CD4-positive, CD25-positive, alpha-beta regulatory T cell (primary cell): ENCODE measurements around the gene ZBTB26. TPM values are rescaled to one million over a fixed set of nuclear protein-coding genes. Genes with fewer than 3 reads are reported as not detected.
A peak's percentile ranks its signal among the peaks of the same experiment; 100 is the strongest.

Experiments used
- ATAC-seq, 2 donors: fragments of 150-1000 bp; cut with Tn5 transposase; one replicate each; pipeline ENCODE4 v1.10.0; 2021; ENCODE audit warnings: low read depth in 2 of 2, moderate number of reproducible peaks in 2 of 2, moderate library complexity in 1 of 2
- DNase-seq, 3 donors: peaks; one replicate each; pipeline versions ENCODE4 v3.0.0 to v3.0.0-alpha.2; 2012 to 2022; ENCODE audit warnings: mixed read lengths in 1 of 3
- H3K27ac ChIP-seq: one replicate; pipeline ENCODE4 v1.7.0; 2013; ENCODE audit warnings: mild to moderate bottlenecking, low read length; ENCODE audit not compliant: insufficient read depth, poor library complexity, severe bottlenecking
- H3K27me3 ChIP-seq: one replicate; pipeline ENCODE4 v1.7.0; 2013; ENCODE audit warnings: low read length; ENCODE audit not compliant: control insufficient read depth, insufficient read depth
- H3K36me3 ChIP-seq: one replicate; pipeline ENCODE4 v1.7.0; 2013; ENCODE audit warnings: mild to moderate bottlenecking, low read length, moderate library complexity; ENCODE audit not compliant: control insufficient read depth, insufficient read depth
- H3K4me1 ChIP-seq: 2 replicates; pipeline ENCODE4 v1.7.0; 2013; ENCODE audit warnings: mild to moderate bottlenecking, low read length; ENCODE audit not compliant: insufficient read depth, control insufficient read depth, poor library complexity, severe bottlenecking
- H3K4me3 ChIP-seq: one replicate; pipeline ENCODE4 v1.7.0; 2013; ENCODE audit warnings: low read depth, mild to moderate bottlenecking, low read length, moderate library complexity
- H3K9me3 ChIP-seq, 2 experiments: 1 replicate in 1 of 2; 2 replicates in 1 of 2; pipeline ENCODE4 v1.7.0; 2013; ENCODE audit warnings: low read length in 2 of 2, mild to moderate bottlenecking in 1 of 2, moderate library complexity in 1 of 2; ENCODE audit not compliant: control insufficient read depth in 2 of 2
- H3K27ac Mint-ChIP-seq, 3 donors: one replicate each; pipeline ENCODE4 v1.8.0; 2020 to 2022; ENCODE audit warnings: mild to moderate bottlenecking in 3 of 3, mixed read lengths in 3 of 3, moderate library complexity in 2 of 3
- H3K27me3 Mint-ChIP-seq: one replicate; pipeline ENCODE4 v1.8.0; 2022; ENCODE audit warnings: mild to moderate bottlenecking, mixed read lengths
- H3K36me3 Mint-ChIP-seq: one replicate; pipeline ENCODE4 v1.8.0; 2020; ENCODE audit warnings: mixed read lengths
- H3K4me1 Mint-ChIP-seq, 4 donors: one replicate each; pipeline ENCODE4 v1.8.0; 2020 to 2022; ENCODE audit warnings: mixed read lengths in 4 of 4, mild to moderate bottlenecking in 1 of 4
- H3K4me3 Mint-ChIP-seq, 4 donors: one replicate each; pipeline ENCODE4 v1.8.0; 2020 to 2022; ENCODE audit warnings: mild to moderate bottlenecking in 4 of 4, mixed read lengths in 4 of 4, moderate library complexity in 3 of 4
- H3K9me3 Mint-ChIP-seq, 7 donors: one replicate each; pipeline ENCODE4 v1.8.0; 2020 to 2022; ENCODE audit warnings: mixed read lengths in 7 of 7, mild to moderate bottlenecking in 3 of 7, moderate library complexity in 2 of 7
- polyA plus RNA-seq, 4 donors: library from polyadenylated mRNA; unstranded; fragments of 300-500 nt; fragmentation: Illumina TruSeq; gene quantifications; one replicate each; pipeline ENCODE4 v1.2.3, GENCODE V29; 2021
- total RNA-seq: library from RNA; stranded (reverse); gene quantifications from one replicate; pipeline ENCODE4 v1.2.3, GENCODE V29; 2022

Gene ZBTB26
- total and polyA plus RNA-seq, 5 donors from 2014 or later = 0.70 to 5.9 (median 1.3) TPM

DNA sequence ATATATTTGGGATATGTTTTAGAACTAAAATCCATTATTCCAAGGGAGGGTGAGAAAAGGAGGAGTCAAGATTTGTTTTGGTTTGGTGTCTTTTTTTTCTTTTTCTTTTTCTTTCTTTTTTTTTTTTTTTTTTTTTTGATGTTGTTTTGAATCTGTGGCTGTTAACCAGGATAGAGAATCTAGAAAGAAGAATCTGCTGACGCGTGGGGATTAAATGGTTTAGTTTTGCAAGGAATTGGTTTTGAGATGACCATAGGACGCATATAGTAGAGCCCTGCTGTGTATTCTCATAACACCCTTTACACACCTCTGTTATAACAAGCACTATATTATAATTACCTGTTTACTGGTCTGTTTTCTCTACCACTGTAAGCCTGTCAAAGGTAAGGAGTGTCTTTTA is 19.0 kb upstream of the ZBTB26 start:
- Mint-ChIP-seq H3K27ac (no peak overlapping the region), H3K4me1 (peaks cover 50 to 56% (median 52%) of the 10 kb centered on the region in 4 donors), H3K27me3 (no peaks in the 10 kb centered on the region), H3K4me3 (no peak overlapping the region), H3K36me3 (peaks cover 16% of the 10 kb centered on the region), H3K9me3 (no peaks in the 10 kb centered on the region)
- Histone ChIP-seq H3K27ac (no peak overlapping the region), H3K36me3 (no peaks in the 10 kb centered on the region), H3K4me3 (no peak overlapping the region), H3K4me1 (peaks cover 6% of the 10 kb centered on the region), H3K9me3 (no peaks in the 10 kb centered on the region), H3K27me3 (no peaks in the 10 kb centered on the region)
- no peak for DNase-seq
- no peak for ATAC-seq

DNA sequence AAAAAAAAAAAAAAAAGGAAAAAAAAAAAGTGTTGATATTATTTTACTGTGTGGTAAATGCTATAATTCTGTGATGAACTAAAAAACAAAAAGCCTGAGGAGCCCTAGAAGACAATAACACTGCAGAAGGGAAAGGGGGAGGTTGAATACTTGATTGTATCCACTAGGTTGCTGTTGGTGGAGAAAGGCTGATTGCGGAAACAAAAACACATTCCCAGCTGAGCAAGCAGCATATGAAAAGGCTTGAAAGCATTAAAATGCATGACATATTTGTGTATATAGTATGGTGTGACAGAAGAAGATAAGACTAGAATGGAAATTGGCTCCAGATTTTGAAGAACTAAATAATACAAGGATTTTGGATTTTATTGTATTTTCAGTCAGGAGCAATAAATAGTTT is 18.4 kb upstream of the ZBTB26 start:
- no peaks in the 10 kb centered on the region for H3K9me3 ChIP-seq
- H3K4me3 ChIP-seq = no peak overlapping the region
- peaks cover 6% of the 10 kb centered on the region for H3K4me1 ChIP-seq
- DNase-seq (no peak), ATAC-seq (no peak)
- Mint-ChIP-seq H3K27me3 (no peaks in the 10 kb centered on the region), H3K27ac (no peak overlapping the region), H3K4me1 (peaks cover 46 to 58% (median 51%) of the 10 kb centered on the region in 4 donors), H3K4me3 (no peak overlapping the region), H3K9me3 (no peaks in the 10 kb centered on the region), H3K36me3 (peaks cover 16% of the 10 kb centered on the region)
- no peaks in the 10 kb centered on the region for H3K27me3 ChIP-seq
- no peak overlapping the region for H3K27ac ChIP-seq
- H3K36me3 ChIP-seq = no peaks in the 10 kb centered on the region

DNA sequence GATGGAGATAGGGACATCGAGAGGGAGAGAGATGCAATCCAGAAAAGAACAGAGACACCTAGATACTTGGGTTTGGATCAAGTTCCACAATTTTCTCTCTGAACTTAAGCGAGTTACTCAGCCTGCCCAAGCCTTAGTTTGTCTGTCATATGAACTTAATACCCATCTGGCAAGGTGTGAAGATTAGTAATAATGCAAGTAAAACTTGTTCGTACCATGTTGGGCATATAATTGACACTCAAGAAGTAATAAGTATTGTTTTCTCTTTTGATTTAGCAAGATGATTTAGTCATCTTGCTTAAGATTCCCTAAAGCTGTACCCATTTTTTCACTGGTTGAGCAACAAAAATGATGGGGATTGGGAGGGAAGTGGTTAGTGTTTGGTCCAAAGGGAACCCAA is 17.0 kb upstream of the ZBTB26 start:
- no peaks in the 10 kb centered on the region for H3K36me3 ChIP-seq
- H3K4me3 Mint-ChIP-seq = peak overlapping the region; percentile 9 to 57 (median 14)
- H3K27ac Mint-ChIP-seq = peak overlapping the region in 2 of 3 donors; percentile 57 to 67
- peaks cover 16% of the 10 kb centered on the region for H3K36me3 Mint-ChIP-seq
- no peaks in the 10 kb centered on the region for H3K9me3 Mint-ChIP-seq
- no peaks in the 10 kb centered on the region for H3K27me3 Mint-ChIP-seq
- H3K4me3 ChIP-seq = peak overlapping the region; percentile 52
- H3K4me1 Mint-ChIP-seq = peaks cover 40 to 60% (median 50%) of the 10 kb centered on the region in 4 donors
- no peaks in the 10 kb centered on the region for H3K27me3 ChIP-seq
- peak overlapping the region; percentile 62 for H3K27ac ChIP-seq
- peak in 1 of 3 donors; percentile 41 for DNase-seq
- no peak for ATAC-seq
- peaks cover 6% of the 10 kb centered on the region for H3K4me1 ChIP-seq
- H3K9me3 ChIP-seq = no peaks in the 10 kb centered on the region

DNA sequence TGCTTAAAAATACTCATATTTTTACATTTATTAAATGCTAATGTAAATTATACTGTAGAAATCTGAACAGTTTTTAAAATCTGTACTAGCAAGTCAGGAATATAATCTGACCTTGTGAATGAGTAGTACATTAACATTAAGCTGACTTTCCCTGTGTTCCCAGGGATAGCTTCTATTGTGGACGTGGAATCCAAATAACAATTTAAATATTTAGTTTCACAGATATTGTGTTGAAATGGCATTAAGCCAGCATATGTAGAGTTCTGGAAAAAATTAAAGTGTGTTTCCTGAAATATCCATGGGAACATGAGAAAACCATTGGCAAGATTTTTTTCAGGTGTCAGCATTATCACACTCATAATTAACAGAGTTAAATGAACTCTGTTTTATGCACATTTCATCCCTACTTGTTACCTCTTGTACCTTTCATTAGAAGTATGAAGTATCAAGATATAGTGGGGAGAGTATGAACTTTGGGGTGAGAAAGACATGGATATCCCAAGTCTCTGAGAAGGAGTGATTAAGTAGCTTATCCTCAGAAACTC is 15.2 kb upstream of the ZBTB26 start:
- Histone ChIP-seq H3K27ac (no peak overlapping the region), H3K9me3 (no peaks in the 10 kb centered on the region), H3K36me3 (no peaks in the 10 kb centered on the region), H3K27me3 (no peaks in the 10 kb centered on the region), H3K4me3 (no peak overlapping the region), H3K4me1 (peaks cover 20% of the 10 kb centered on the region)
- Mint-ChIP-seq H3K27ac (no peak overlapping the region), H3K9me3 (peaks cover 0 to 1% (median 0%) of the 10 kb centered on the region in 7 donors), H3K36me3 (peaks cover 16% of the 10 kb centered on the region), H3K4me1 (peaks cover 46 to 72% (median 56%) of the 10 kb centered on the region in 4 donors), H3K4me3 (no peak overlapping the region), H3K27me3 (no peaks in the 10 kb centered on the region)
- DNase-seq (no peak), ATAC-seq (no peak)

DNA sequence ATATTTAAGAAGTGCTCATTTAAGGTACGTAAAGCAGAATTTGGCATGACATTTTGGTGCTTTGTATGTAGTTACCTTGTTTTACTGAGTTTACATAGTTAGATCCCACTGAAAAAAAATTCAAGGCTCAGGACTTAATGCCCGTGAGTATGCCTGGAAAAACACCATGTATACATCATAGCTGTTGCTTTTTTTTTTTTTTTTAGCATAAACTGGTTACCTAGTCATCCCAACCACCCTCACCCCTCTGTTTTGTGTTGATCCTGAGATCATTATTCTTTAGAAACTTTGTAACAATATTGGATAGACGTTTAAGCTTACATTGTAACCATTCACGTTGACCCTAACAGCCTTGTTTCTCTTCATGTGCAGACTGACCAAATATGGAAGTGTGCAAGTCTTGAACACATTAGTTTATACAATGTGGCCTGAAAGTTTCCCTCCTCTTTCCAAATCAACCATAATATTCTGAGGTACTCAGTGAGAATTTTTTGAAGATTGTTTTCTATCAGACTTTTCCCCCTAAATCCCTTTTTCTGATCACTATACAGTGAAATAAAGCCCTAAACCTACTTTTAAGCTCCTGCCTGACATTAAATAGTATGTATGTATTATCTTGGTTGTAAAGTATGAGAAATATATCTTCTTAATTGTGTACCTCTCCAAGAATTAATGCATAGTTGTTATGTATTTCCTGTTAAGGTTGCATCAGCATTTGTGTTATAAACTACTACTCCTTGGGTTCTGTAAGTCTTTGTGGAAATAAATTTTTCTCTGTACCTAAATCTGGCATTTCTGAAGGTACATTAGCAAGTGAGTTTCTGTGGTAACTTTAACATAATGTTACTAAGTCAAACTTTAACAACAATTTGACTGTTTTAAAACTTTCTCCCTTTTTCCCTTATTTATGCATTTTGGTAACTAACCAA is 13.9 kb upstream of the ZBTB26 start:
- Histone ChIP-seq H3K27ac (no peak overlapping the region), H3K9me3 (no peaks in the 10 kb centered on the region), H3K4me1 (peaks cover 29% of the 10 kb centered on the region), H3K36me3 (no peaks in the 10 kb centered on the region), H3K4me3 (no peak overlapping the region), H3K27me3 (no peaks in the 10 kb centered on the region)
- DNase-seq = no peak
- Mint-ChIP-seq H3K9me3 (peaks cover 0 to 2% (median 0%) of the 10 kb centered on the region in 7 donors), H3K4me3 (peak overlapping the region in 2 of 4 donors; percentile 34 to 87), H3K36me3 (peaks cover 16% of the 10 kb centered on the region), H3K27ac (no peak overlapping the region), H3K27me3 (no peaks in the 10 kb centered on the region), H3K4me1 (peaks cover 43 to 72% (median 56%) of the 10 kb centered on the region in 4 donors)
- ATAC-seq = no peak

DNA sequence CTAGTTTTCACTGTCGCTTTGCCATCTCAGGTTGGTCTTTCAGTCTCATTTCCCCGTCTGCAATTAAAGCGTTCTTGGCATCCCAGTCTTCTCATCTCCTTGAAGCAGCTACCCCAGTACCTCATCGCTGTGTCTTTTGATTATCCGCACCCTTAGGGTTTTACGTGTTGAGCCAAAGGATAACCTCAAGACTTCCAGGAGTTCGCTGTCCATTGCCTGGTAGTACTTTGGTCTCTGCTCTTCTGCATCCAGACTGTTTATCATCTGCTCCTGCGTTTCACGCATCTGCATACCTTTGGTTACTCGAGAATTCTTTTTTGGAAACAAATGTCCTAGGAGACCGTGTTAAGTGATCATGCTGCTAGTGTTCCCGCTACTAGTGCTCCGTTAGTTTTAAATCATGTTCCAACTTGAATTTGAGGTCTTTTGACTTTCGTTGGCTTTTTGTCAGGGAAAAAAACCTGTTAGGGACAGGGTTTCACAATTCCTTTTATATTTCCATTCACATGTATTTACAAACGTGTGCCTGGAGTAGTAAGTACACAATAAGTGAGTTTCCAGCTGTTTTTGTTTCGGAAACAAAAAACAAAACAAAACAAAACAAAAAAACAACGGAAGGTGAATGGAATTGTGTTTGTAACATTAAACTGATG is 10.4 kb upstream of the ZBTB26 start:
- H3K27me3 ChIP-seq = no peaks in the 10 kb centered on the region
- ATAC-seq (no peak), DNase-seq (no peak)
- peak overlapping the region; percentile 81 for H3K27ac ChIP-seq
- H3K4me3 ChIP-seq = peak overlapping the region; percentile 95
- H3K4me1 ChIP-seq = peaks cover 23% of the 10 kb centered on the region
- peaks cover 23 to 51% (median 33%) of the 10 kb centered on the region in 4 donors for H3K4me1 Mint-ChIP-seq
- H3K27ac Mint-ChIP-seq = peak overlapping the region; percentile 45 to 98 (median 94)
- no peaks in the 10 kb centered on the region for H3K9me3 ChIP-seq
- peaks cover 0 to 2% (median 0%) of the 10 kb centered on the region in 7 donors for H3K9me3 Mint-ChIP-seq
- no peaks in the 10 kb centered on the region for H3K36me3 ChIP-seq
- peak overlapping the region; percentile 93 to 95 (median 94) for H3K4me3 Mint-ChIP-seq
- H3K36me3 Mint-ChIP-seq = peaks cover 11% of the 10 kb centered on the region
- H3K27me3 Mint-ChIP-seq = no peaks in the 10 kb centered on the region

DNA sequence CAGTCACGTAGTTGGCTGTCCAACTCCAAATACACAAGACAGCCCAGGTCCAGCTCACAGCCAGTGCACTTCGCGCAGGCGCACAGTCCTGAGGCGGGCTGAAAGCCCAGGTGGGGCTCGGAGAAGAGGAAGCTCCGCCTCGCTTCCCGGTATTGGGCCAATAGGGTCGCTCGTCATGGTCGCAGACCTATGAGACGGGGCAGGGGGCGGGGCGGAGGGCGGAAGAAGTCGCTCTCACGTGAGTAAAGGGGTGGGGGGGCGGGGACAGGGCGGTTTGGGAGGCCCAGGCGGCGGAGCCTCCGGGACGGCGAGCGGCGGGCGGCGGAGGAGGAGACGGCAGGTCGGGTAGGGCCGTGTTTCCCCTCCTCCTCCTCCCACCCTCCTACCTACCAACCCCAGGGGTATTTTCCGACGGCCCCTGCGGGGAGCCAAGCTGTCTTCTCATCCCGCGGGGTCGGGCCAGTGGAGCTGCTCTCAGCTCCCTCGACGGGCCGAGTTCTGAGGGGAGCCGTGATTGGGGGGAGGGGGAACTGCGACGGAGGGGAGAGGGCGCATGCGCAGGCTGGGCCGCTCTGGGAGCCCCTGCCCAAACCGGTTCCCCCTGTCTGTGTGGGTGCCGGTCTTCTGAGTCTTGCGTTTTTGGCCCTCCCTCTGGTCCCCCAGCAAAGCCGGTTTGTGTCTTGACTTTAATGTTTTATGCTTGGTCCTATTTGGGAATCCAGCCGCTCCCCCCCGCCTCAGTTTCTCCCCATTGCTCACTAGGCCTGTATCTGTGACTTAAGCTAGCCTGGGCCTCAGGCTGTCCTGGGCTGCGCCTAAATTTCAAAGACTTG is 9.7 kb upstream of the ZBTB26 start, which contains the start of gene RABGAP1:
Gene RABGAP1 (plus strand): TSS at position 272 of the 833 bp plus-strand sequence. CDS start 16,040 bp downstream, outside the sequence.
- peaks cover 23% of the 10 kb centered on the region for H3K4me1 ChIP-seq
- peak within 1 kb of the TSS; percentile 93 to 95 (median 94) for H3K4me3 Mint-ChIP-seq
- no peaks in the 10 kb centered on the region for H3K9me3 ChIP-seq
- H3K4me3 ChIP-seq = peak within 1 kb of the TSS; percentile 95
- peak within 1 kb of the TSS; percentile 71 to 98 (median 94) for H3K27ac Mint-ChIP-seq
- ATAC-seq (peak; percentile 99), DNase-seq (peak; percentile 95 to 99 (median 98))
- H3K36me3 ChIP-seq = peaks cover 3% of the 10 kb centered on the region
- H3K27ac ChIP-seq = peak within 1 kb of the TSS; percentile 81
- H3K36me3 Mint-ChIP-seq = peaks cover 9% of the 10 kb centered on the region
- H3K4me1 Mint-ChIP-seq = peaks cover 21 to 48% (median 31%) of the 10 kb centered on the region in 4 donors
- H3K27me3 ChIP-seq = no peaks in the 10 kb centered on the region
- H3K9me3 Mint-ChIP-seq = peaks cover 0 to 2% (median 0%) of the 10 kb centered on the region in 7 donors
- H3K27me3 Mint-ChIP-seq = no peaks in the 10 kb centered on the region
